Measurements from ENCODE around the gene C2CD5.

C2CD5 gene

DNA sequence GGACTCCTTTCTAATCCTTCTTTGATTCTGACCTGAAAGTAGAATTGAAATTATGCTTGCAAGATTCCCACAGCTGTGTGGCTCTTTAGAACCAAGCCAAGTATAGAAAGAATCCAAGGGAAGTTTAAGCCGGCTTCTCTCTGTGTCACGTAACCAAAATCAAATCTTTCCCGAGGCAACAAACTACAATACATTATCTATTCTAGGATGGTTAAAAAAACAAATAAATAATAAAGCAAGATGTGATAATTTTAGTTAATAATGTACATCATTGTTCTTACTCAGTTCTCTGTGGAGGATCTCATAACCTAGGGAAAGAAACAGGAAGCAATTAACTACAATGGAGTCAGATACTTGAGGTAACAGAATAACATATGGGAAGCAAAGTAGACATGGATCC, 131.8 kb downstream of the C2CD5 start:
- TF ChIP-seq, protein P1, sequence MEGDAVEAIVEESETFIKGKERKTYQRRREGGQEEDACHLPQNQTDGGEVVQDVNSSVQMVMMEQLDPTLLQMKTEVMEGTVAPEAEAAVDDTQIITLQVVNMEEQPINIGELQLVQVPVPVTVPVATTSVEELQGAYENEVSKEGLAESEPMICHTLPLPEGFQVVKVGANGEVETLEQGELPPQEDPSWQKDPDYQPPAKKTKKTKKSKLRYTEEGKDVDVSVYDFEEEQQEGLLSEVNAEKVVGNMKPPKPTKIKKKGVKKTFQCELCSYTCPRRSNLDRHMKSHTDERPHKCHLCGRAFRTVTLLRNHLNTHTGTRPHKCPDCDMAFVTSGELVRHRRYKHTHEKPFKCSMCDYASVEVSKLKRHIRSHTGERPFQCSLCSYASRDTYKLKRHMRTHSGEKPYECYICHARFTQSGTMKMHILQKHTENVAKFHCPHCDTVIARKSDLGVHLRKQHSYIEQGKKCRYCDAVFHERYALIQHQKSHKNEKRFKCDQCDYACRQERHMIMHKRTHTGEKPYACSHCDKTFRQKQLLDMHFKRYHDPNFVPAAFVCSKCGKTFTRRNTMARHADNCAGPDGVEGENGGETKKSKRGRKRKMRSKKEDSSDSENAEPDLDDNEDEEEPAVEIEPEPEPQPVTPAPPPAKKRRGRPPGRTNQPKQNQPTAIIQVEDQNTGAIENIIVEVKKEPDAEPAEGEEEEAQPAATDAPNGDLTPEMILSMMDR (IDR thresholded peaks at IDR 0.05; ENCODE audit: insufficient read depth, low read length, poor library complexity, severe bottlenecking) = no peak
- H3K27me3 ChIP-seq (replicated peaks; ENCODE audit: control insufficient read depth, insufficient read depth, low read length) = no peaks in the 10 kb centered on the region
- no peak overlapping the region for H3K4me3 ChIP-seq (replicated peaks; ENCODE audit: low read depth, low read length)
- H3K36me3 ChIP-seq (ENCODE audit: control insufficient read depth, insufficient read depth, low read length) = no peaks in the 10 kb centered on the region
- no peak for DNase-seq (ENCODE audit: extremely low read depth, insufficient read length)

- TF ChIP-seq, protein P1 (IDR thresholded peaks at IDR 0.05; ENCODE audit: insufficient read depth, low read length, poor library complexity, severe bottlenecking) = no peak
Measured at GRCh38 chr12:22410486-22410885, 133.9 kb downstream of the C2CD5 start.

GRCh38 chr12:22409377-22410164, 134.8 kb downstream of the C2CD5 start:
- DNase-seq (ENCODE audit: extremely low read depth, insufficient read length) = peak; percentile 37
- H3K27me3 ChIP-seq (replicated peaks; ENCODE audit: control insufficient read depth, insufficient read depth, low read length) = no peaks in the 10 kb centered on the region
- TF ChIP-seq, protein P1 (IDR thresholded peaks at IDR 0.05; ENCODE audit: insufficient read depth, low read length, poor library complexity, severe bottlenecking) = no peak
- no peaks in the 10 kb centered on the region for H3K36me3 ChIP-seq (ENCODE audit: control insufficient read depth, insufficient read depth, low read length)
- no peak overlapping the region for H3K4me3 ChIP-seq (replicated peaks; ENCODE audit: low read depth, low read length)

More at GRCh38 chr12:22410486-22410885, 133.9 kb downstream of the C2CD5 start:
- Histone ChIP-seq H3K4me3 (replicated peaks; ENCODE audit: low read depth, low read length) (no peak overlapping the region), H3K36me3 (ENCODE audit: control insufficient read depth, insufficient read depth, low read length) (no peaks in the 10 kb centered on the region), H3K27me3 (replicated peaks; ENCODE audit: control insufficient read depth, insufficient read depth, low read length) (no peaks in the 10 kb centered on the region)
- no peak for DNase-seq (ENCODE audit: extremely low read depth, insufficient read length)

DNA sequence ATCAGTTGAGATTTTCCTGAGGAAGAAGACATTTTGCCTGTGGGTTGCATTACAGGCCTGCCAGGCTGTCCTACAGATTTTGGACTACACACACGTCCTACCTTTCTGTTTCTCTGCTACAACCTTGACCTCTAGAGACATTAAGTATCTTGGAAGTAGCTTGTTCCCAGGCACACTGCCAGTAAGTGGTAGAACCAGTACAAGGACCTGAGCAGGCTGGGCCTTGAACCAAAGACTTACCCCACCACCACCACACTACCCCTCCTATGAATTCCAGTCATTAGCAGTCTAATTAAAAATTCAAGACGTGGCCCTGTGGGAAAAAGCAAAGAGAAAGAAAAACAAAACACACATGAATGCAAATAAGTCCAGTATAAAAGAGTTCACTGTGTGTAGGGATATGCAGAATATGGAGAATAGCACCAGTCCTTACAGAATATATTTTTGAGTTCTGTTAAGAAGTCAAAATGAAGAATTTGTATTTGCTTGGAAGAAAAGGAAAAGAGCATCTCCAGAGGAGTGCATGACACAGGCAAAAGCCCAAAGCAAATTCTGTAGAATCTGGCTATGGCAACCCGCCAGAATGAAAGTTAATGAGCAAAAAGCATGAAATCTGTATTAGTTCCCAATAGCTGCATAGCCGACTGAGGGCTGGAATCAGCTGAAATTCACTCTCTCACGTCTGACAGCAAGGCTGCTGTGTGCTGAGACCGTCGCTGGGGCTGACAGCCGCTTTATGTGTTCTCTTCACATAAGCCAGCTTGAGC, 135.5 kb downstream of the C2CD5 start:
- TF ChIP-seq, protein P1 (IDR thresholded peaks at IDR 0.05; ENCODE audit: insufficient read depth, low read length, poor library complexity, severe bottlenecking) = no peak
- no peak overlapping the region for H3K4me3 ChIP-seq (replicated peaks; ENCODE audit: low read depth, low read length)
- H3K36me3 ChIP-seq (ENCODE audit: control insufficient read depth, insufficient read depth, low read length) = no peaks in the 10 kb centered on the region
- H3K27me3 ChIP-seq (replicated peaks; ENCODE audit: control insufficient read depth, insufficient read depth, low read length) = no peaks in the 10 kb centered on the region
- no peak for DNase-seq (ENCODE audit: extremely low read depth, insufficient read length)

DNA sequence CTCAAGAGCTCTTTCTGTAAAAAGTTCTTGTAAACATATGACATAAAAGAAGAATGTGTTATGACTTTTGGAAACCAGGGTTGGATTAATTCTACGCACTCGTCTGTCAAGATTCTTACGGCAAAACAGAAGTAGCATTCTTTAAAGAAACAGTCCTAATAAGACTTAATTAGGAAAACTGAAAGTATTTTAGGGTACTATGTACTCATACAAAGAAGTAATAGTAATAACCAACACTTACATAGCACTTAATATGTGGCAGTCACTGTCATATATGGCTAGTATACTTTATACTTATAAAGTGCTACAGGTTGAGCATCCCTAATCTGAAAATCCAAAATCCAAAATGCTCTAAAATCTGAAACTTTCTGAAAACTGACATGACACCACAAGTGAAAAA, 136.9 kb downstream of the C2CD5 start:
- Histone ChIP-seq H3K27me3 (replicated peaks; ENCODE audit: control insufficient read depth, insufficient read depth, low read length) (no peaks in the 10 kb centered on the region), H3K36me3 (ENCODE audit: control insufficient read depth, insufficient read depth, low read length) (no peaks in the 10 kb centered on the region), H3K4me3 (replicated peaks; ENCODE audit: low read depth, low read length) (no peak overlapping the region)
- TF ChIP-seq, protein P1 (IDR thresholded peaks at IDR 0.05; ENCODE audit: insufficient read depth, low read length, poor library complexity, severe bottlenecking) = no peak
- no peak for DNase-seq (ENCODE audit: extremely low read depth, insufficient read length)
